ENCODE measurements around the gene AGAP3.

AGAP3 gene

DNA sequence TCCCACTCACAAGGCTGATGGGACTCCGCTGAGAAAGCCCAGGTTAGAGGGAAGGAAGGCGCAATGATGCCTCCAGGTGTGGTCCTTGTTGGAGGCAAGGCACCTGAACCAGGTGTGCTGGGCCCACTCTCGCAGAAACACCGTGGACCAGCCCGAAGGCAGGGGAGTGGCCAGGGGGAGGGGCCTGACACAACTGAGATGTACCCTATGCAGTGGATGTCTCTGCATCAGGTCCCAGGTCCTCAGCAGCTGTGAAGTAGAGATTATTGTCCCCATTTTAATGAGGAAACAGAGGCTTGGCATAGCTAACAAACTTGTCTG lies 49.2 kb downstream of the AGAP3 start:
- no peak for DNase-seq (ENCODE audit: low read depth)

DNA sequence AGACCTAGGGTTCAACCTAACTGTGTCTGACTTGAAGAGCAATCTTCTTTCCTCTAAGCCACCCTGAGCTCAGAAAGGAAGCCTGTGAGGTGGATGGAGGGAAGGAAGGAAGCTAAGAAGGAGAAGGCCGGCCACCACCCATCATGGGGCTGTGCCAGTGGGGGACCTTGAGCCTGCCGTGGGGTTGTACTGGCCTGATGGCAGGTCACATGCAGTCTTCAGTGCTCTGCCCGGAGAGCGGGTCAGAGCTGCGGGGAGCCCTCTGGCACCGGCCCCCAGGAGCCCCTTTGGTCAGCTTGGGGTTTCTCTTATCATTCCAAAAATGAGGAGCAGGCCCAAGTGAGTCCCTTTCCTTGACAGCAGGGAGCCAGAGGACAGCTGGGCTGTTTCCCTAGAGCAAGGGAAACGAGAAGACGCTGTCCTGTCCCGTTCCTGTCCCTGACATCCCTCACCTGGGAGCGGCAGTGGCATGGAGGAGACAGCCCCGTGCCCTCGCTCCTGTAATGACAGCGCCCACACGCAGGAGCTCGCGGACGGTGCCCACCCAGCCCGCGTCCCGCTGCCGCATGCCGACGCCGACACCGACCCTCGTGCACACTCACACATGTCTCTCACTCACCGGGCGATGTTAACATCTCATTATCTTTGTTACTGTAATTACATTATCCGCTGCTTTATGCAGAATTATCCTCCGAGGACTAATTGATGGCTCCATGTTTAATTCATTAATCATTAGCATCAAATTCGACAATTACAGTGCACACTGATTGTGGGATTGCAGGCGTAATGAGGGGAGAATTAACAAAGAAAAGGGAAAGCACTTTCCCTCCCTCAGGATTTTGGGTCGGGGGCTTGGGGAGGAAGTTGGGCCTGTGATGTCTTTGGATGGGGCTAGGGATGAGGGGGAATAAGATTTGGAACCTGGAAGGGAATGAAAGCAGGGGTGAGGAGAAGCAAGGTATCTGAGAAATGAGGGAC lies 49.9 kb downstream of the AGAP3 start:
- DNase-seq (ENCODE audit: low read depth): no peak

DNA sequence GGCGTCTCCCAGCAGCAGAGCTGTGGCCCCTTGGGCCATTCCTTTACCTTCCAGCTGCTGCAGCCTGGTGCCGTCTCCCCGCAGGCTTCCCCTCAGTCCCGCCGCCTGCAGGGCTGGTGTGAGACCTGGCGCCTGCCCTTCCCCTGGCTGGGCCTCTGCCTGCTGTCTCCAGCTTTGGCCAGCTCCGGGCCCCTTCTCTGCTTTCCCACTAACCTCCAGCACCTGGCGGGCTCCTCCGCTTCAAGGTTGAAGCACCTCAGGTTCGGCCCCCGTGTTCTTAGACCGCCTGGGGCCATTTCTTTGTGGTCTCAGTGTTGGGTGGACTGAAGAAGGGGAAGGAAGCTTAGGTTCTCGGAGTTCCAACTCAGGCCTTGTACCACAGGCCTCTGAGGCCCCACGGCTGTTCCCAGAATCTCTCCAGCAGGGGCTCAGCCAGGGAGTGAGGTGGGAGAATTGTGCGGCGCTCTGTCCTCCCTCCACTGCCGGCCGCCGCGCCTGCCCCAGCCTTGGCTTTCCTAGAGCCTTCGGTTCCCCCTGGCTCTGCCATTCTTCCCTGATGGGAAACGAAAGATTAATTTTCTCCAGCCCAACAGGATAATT lies 50.9 kb downstream of the AGAP3 start:
- no peak for DNase-seq (ENCODE audit: low read depth)

DNA sequence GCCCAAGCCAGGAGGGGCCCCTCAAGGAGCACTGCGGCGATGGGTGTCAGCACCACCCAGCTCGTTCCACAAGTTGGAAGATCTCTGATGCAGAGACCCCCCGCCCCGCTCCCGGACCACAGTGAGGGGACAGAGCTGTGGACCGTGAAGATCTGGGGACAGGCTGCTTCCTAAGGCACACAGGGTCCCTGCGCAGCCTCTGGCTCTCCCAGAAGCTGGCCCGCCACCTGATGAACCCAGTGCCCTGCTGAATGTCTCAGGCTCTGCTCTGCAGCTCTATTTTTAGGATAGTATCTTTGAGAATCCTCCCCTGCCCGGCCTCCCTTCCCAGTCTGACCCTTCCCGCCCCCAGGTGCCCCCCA lies 51.5 kb downstream of the AGAP3 start:
- DNase-seq (ENCODE audit: low read depth): no peak

DNA sequence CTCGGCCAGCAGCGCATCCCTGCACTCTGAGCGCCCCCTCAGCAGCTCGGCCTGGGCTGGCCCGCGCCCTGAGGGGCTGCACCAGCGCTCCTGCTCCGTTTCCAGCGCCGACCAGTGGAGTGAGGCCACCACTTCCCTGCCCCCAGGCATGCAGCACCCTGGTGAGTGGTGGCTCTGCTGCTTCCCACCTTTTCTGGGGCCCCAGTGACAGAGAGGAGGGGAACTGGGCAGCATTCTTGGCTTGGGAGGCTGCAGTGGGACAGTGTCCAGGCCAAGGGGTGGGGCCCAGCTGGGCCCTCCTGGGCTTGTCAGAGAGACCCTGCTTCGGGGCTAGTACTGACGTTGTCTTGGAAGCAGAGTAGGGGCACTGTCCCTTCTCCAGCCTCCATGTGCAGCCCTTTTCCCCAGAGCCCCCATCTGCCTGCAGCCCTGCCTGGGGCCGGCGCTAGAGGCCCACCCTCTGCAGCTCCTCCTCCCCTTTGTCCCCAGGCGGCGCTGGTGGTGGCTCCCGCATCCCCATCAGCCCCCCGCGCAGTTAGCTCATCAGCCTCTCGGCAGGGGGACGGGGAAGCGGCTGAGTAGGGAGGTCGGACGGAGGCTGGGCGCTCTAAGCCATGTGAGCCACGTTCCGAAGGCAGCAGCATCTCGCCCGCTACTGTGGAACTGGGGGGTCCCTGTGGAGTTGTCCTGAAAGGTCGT lies 52.0 kb downstream of the AGAP3 start:
- DNase-seq (ENCODE audit: low read depth): no peak

DNA sequence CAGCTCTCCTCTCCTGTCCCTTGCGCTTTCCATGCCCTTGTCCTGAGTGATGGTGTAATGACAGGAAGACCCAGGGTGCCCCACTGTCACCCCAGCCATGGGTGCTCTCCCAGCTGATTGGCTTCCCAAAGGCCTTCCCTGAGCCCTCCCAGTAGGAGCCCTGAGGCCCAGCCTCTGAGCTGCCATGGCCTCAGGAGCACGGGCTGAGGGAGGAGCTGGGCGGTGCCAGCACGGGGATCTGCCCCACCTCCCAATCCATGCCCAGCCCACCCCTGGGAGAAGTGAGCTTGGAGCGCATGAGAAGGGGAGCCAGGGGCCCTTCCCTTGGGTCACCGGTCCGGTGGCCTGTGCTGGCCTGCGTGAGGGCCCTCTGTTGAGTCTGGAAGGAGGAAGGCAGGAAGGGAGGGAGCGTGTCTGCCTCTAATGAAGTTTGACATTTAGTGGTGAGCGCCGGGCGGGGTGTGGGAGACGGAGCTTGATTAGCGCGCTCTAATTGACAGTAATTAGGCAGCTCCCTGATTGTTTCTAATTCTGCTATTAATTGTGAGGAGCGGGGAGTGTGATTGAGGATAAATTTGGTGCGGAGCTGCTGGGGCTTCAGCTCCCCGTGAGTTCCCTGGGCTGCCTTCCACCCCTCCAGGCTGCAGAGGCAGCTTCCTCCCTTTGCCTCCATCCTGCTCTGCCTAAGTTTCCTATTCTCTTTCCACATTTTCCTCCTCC lies 53.0 kb downstream of the AGAP3 start:
- DNase-seq (ENCODE audit: low read depth): no peak

DNA sequence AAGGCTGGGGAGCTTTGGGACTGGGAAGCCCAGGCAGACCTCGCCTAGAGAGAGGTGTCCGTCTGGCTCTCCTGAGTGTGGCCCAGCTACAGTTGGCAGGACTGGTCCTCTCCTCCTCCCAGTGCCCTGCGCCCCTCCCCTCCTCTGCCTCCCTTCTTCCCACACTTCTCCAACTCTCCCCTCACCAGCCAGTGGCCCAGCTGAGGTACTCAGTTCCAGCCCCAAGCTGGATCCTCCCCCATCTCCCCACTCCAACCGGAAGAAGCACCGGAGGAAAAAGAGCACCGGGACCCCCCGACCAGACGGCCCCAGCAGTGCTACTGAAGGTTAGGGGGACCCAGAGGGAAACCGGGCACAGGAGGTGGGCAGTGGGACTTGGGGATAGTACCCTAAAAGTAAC lies 53.5 kb downstream of the AGAP3 start:
- no peak for DNase-seq (ENCODE audit: low read depth)

- no peak for DNase-seq (ENCODE audit: low read depth)
Measured at GRCh38 chr7:151140826-151141225, 54.6 kb downstream of the AGAP3 start.

- no peak for DNase-seq (ENCODE audit: low read depth)
Measured at GRCh38 chr7:151141311-151141854, 55.1 kb downstream of the AGAP3 start.

DNA sequence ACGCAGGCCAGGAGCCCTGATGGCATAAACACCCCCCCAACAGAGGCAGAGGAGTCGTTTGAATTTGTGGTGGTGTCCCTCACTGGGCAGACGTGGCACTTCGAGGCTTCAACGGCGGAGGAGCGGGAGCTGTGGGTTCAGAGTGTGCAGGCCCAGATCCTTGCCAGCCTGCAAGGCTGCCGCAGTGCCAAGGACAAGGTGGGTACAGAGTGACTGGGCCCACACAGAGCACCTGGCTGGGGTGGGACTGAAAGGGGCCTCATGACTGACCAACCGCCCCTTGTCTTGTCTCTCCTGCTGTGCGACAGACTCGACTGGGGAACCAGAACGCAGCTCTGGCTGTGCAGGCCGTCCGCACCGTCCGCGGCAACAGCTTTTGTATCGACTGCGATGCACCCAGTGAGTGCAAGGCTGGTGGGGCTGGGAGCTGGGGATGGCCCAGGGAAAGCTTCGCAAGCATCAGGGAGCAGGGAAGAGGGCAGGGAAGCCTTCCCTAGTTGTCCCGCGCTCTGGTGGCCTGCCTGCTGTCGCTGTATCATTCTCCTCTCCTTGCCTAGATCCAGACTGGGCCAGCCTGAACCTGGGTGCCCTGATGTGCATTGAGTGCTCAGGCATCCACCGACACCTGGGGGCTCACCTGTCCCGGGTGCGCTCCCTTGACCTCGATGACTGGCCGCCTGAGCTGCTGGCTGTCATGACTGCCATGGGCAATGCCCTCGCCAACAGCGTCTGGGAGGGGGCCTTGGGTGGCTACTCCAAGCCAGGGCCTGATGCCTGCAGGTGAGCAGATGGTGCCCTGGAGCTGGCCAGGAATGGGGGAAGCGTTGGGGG lies 55.8 kb downstream of the AGAP3 start:
- no peak for DNase-seq (ENCODE audit: low read depth)

GRCh38 chr7:151142686-151143040 lies 56.4 kb downstream of the AGAP3 start:
- DNase-seq (ENCODE audit: low read depth): no peak

- DNase-seq (ENCODE audit: low read depth): no peak
Measured at GRCh38 chr7:151143261-151144015, 57.2 kb downstream of the AGAP3 start.

DNA sequence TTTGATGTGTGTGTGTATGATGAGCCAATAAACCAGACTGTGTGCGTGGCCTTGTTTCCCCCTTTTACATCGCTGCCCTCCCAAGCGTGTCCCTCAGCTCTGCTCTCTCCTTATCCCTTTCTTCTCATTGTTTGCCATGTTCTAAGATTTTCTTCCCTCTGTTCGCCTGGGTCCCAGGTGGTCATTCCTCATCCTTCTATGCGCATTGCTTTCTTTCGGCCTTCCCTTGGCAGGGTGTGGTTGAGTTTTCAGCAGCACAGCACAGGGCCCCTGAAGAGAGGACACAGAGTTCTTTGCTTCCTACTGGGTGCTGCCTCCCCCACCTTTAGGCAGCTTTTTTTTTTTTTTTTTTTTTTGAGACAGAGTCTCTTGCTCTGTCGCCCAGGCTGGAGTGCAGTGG lies 58.1 kb downstream of the AGAP3 start:
- no peak for DNase-seq (ENCODE audit: low read depth)

DNA sequence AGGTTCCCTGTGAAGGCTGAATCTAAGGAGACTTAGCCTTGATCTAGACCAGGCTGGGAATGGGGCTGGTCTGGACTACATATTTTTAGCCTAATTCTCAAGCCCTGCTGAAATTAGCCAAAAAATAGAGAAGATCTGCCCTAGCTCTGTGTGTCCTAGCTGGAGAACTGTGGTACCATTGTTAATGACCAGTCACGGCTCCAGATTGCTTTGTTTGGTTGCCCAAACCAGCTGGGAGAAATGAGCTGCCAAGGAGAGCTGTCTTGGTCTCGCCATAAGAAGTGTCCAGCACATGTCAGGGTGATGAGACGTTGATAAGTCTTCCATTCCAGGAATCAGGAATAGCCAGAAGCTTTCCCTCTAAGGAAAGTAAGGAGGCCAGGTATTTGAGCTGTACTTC lies 60.5 kb downstream of the AGAP3 start:
- no peak for DNase-seq (ENCODE audit: low read depth)

DNA sequence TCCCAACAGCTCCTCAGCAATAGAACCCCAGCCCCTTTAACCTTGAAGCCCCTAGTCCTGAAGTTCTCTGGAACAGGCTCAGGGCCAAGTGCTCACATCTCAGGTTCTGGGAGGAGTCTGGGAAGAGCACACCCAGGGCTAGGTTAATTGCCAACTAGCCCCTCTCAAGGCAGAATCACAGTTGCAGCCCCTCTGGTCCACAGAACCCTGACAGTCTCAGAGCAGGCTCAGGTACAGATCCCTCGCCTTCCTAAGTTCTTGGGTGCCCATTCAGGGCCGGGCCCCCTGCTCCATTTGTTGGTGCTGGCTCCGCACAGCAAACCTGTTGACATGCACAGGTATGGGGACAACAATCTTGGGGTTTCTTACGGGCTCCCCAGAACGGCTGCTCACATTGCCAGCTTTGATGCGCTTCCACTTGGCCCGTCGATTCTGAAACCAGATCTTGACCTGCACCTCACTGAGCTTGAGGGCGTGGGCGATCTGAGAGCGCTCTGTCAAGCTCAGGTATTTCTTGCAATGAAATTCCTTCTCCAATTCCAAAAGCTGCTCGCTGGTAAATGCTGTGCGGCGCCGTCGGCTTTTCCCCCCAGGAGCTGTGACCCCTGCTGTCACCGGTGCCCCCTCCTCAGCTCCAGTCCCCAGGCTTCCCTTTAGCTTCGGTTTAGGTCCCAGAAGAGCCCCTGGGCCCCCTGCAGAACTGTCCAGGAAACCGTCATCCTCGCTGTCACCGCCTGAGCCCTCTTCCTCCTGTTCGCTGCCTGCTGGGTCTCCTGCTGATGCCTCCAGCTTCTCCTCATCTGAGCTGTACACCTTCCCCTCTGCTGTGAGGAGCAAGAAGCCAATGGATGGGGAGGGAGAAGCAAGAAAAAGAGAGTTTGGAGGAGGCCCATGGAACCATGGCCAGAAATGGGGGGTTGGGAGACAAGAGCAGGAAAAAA lies 62.3 kb downstream of the AGAP3 start:
- no peak for DNase-seq (ENCODE audit: low read depth)

DNA sequence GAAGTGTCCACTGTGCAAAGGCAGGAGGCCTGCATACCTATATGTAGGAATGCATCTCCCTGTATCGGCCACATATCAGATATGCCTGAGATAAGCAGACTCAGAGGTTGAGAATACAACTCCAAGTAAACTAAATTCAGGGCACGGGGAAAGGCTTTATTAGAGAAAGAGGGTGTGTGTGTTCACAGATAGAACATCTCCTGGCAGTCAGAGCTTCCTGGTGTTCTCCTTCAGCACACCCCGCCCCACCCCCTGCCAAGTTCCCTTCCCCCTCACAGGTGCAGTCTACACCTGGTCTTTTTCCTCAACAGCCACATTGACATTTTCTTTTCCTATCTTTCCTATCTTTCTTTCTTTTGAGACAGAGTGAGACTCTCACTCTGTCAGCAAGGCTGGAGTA lies 64.1 kb downstream of the AGAP3 start:
- DNase-seq (ENCODE audit: low read depth): no peak

DNA sequence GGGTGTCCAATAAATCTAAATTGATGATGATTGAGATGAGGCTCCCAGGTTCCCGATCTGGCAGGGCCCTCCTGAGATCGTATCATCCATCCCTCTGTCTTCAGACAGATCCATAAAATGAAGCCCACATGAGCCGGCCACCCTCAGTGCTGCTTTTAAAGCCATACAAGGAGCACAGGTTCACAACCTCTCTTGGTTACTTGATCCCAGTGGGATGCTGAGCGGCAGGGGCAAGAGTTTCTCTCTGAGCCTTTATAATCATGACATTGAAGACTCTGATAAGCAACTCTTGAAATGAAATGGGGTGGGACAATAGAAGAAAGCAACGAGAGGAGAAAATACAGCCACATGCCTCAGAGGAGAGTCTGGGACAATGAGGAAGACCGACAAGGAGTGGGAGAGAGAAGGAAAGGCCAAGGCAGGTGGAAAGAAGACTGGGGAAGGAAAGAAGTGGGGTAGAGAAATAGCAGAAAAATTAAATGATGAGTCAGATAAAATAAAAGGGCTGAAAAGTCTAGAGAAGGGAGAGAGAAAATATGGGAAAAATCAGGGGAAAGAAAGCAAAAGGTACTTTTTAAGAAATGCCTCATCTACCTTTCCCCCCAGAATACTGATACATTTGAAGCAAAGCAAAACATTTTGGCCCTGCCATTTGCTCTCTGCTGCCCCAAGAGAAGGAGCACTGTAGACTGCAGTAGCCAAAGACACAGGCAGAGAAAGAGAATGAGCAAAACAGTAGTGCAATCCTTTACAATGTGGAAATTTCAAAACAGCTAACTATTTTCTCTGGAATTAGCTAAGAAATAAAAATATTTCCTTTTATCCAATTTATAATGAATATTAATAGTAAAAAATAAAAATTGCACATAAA lies 66.6 kb downstream of the AGAP3 start:
- DNase-seq (ENCODE audit: low read depth): no peak

DNA sequence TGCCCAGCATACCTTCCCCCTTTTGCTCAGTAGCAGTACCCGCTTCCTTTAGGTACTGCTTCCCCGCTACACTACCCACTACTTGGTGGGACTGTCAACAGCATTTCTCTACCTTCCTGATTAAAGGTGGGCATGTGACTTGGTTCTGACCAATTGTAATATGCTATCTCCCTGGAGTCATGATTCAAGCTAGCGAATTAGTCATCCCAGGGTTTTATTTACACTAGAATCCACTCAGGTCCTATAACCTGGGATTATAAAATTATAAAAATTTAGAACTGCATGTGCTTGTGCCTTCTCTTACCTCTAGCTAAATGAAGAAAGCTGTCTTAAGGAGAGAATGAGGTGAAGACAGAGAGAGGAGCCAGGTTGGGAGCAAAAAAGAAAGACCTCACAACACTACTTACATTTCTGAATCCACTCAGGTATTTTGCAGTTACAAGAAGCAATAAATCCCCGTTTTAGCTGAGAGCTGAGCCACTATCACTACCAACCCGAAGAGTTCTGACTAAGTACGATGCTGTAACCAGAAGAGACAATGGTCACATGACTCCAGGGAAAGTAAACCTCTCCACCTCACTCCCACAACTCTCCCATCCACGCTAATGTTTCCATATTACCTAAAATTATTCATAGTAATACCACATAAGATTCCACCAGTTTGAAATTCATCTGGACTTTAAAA lies 71.5 kb downstream of the AGAP3 start:
- peak; percentile 41 for DNase-seq (ENCODE audit: low read depth)

All from amniotic epithelial cell (primary cell).